Nucleus accumbens (tissue), 56 donors: Measurements from ENCODE around the gene NUMA1.

Experiments used
- DNase-seq, 56 donors: peaks; one replicate each; lab custom pipeline; 2025; lab: John Stamatoyannopoulos, UW

Gene NUMA1

GRCh38 chr11:72080326-72081183, at the start of gene NUMA1, which contains the start of gene LRRC51:
Gene NUMA1, minus strand, starts transcription at chr11:72080542. Its CDS starts 44,599 bp downstream, at chr11:72035943.
Gene LRRC51, plus strand, starts transcription at chr11:72080850. Its CDS starts 8,234 bp downstream, at chr11:72089084.
- DNase-seq, result peak; percentile 60 to 100 (median 98)

GRCh38 chr11:72129381-72129780, 49.0 kb upstream of the NUMA1 start:
- DNase-seq, result no peak

GRCh38 chr11:72127923-72128322, 47.6 kb upstream of the NUMA1 start:
- DNase-seq, result no peak

- DNase-seq, result no peak
These were observed 45.6 kb upstream of the NUMA1 start for GRCh38 chr11:72125956-72126355.

GRCh38 chr11:72124046-72124445, 43.7 kb upstream of the NUMA1 start:
- DNase-seq, result no peak

GRCh38 chr11:72123117-72123653, 42.8 kb upstream of the NUMA1 start:
- DNase-seq, result no peak

- no peak for DNase-seq
These were observed 42.3 kb upstream of the NUMA1 start for GRCh38 chr11:72122607-72123006.

- no peak for DNase-seq
These were observed 40.6 kb upstream of the NUMA1 start for GRCh38 chr11:72120930-72121329.

GRCh38 chr11:72119198-72119597, 38.9 kb upstream of the NUMA1 start:
- no peak for DNase-seq

GRCh38 chr11:72116019-72116755, 35.8 kb upstream of the NUMA1 start:
- DNase-seq, result no peak

GRCh38 chr11:72114570-72114969, 34.2 kb upstream of the NUMA1 start:
- no peak for DNase-seq

- no peak for DNase-seq
These were observed 32.9 kb upstream of the NUMA1 start for GRCh38 chr11:72112978-72113808.

GRCh38 chr11:72112143-72112977, 32.0 kb upstream of the NUMA1 start, which contains the start of gene ANAPC15:
Gene ANAPC15, minus strand, starts transcription at chr11:72112695. Its CDS starts 1,419 bp downstream, at chr11:72111276.
- DNase-seq, result peak; percentile 80 to 99 (median 97)

GRCh38 chr11:72111300-72112142, 31.2 kb upstream of the NUMA1 start:
- DNase-seq, result no peak

- DNase-seq, result no peak
These were observed 25.5 kb upstream of the NUMA1 start, which contains the start of gene TOMT for GRCh38 chr11:72105888-72106287. Gene TOMT, plus strand, starts transcription at chr11:72105924. Its CDS starts 28 bp downstream, at chr11:72105952.

- peak in 1 of 56 donors; percentile 61 for DNase-seq
These were observed 23.4 kb upstream of the NUMA1 start for GRCh38 chr11:72103754-72104167.

GRCh38 chr11:72102946-72103753, 22.8 kb upstream of the NUMA1 start, which contains the start of gene LAMTOR1:
Gene LAMTOR1, minus strand, starts transcription at chr11:72103297. Its CDS starts 73 bp downstream, at chr11:72103224.
- DNase-seq, result peak; percentile 83 to 99 (median 97)
